Endothelial cell of umbilical vein (primary cell): ENCODE results near the gene PERM1. TPM values are rescaled to one million over a fixed set of nuclear protein-coding genes. Genes with fewer than 3 reads are reported as not detected.

Experiments used
- BruUV-seq: library from RNA; stranded (reverse); fragments of 400-500 nt; replicated peaks from 2 replicates; lab custom pipeline; 2021; lab: Mats Ljungman, UMichigan
- CTCF ChIA-PET: fragments of 300-600, 350-600 bp; sonication (Branson Sonifier 250); formaldehyde crosslinking; loops from one replicate; lab custom pipeline; 2021; ENCODE audit warnings: antibody characterized with exemption, inconsistent platforms; lab: Charles Lee
- POLR2A ChIA-PET: fragments of 300-600, 350-600 bp; sonication (Branson Sonifier 250); formaldehyde crosslinking; loops from one replicate; lab custom pipeline; 2021; ENCODE audit warnings: antibody characterized with exemption, inconsistent platforms; lab: Charles Lee
- DNase-seq: peaks from one replicate; pipeline ENCODE4 v3.0.0-alpha.2; 2011; ENCODE audit warnings: low read depth, low spot score
- FAIRE-seq: peaks from 2 replicates; lab custom pipeline; 2011; peaks lifted over from hg19 to GRCh38; lab: Jason Lieb, UNC
- H2AFZ ChIP-seq: 2 replicates; pipeline ENCODE4 v1.6.0; 2012; ENCODE audit warnings: low read depth, low read length, control low read depth, inconsistent platforms
- H3K27ac ChIP-seq: 2 replicates; pipeline ENCODE4 v1.5.1; 2011; ENCODE audit warnings: low read depth, mild to moderate bottlenecking, control low read depth, low read length, moderate library complexity; ENCODE audit not compliant: insufficient read depth
- H3K27me3 ChIP-seq, 2 experiments: 2 replicates each; pipeline versions ENCODE4 v1.6.0 to v1.6.1; 2011; ENCODE audit warnings: low read length in 2 of 2, mixed read lengths in 1 of 2; ENCODE audit not compliant: control insufficient read depth in 2 of 2, insufficient read depth in 2 of 2
- H3K36me3 ChIP-seq, 2 experiments: 2 replicates in 1 of 2; 3 replicates in 1 of 2; pipeline ENCODE4 v1.5.1; 2011; ENCODE audit warnings: low read length in 2 of 2, mild to moderate bottlenecking in 1 of 2, moderate library complexity in 1 of 2; ENCODE audit not compliant: control insufficient read depth in 2 of 2, insufficient read depth in 2 of 2; ENCODE audit errors: extremely low read depth in 1 of 2
- H3K4me1 ChIP-seq: 3 replicates; pipeline ENCODE4 v1.5.1; 2011; ENCODE audit warnings: mild to moderate bottlenecking, low read length; ENCODE audit not compliant: control insufficient read depth, insufficient read depth; ENCODE audit errors: extremely low read depth
- H3K4me2 ChIP-seq: 2 replicates; pipeline ENCODE4 v1.6.1; 2011; ENCODE audit warnings: low read length, control low read depth, mixed read lengths; ENCODE audit not compliant: insufficient read depth
- H3K4me3 ChIP-seq, 3 experiments: fragments of 200-600 bp in 1 of 3; sonication (generic), shearing (Covaris generic) in 1 of 3; replicated peaks in 1 of 3; 2 replicates each; pipeline ENCODE4 v1.5.1; 2011 to 2016; ENCODE audit warnings: control low read depth in 3 of 3, low read length in 3 of 3, mild to moderate bottlenecking in 2 of 3, inconsistent platforms in 1 of 3, low read depth in 1 of 3, moderate library complexity in 1 of 3; ENCODE audit not compliant: insufficient read depth in 1 of 3
- H3K79me2 ChIP-seq: 2 replicates; pipeline ENCODE4 v1.6.0; 2012; ENCODE audit warnings: low read length, inconsistent platforms; ENCODE audit not compliant: control insufficient read depth, insufficient read depth
- H3K9ac ChIP-seq: replicated peaks from 2 replicates; pipeline ENCODE3; 2011; ENCODE audit warnings: low read length, control low read depth; ENCODE audit not compliant: insufficient read depth; ENCODE audit errors: extremely low read depth
- H3K9me1 ChIP-seq: replicated peaks from 3 replicates; pipeline ENCODE4 v1.6.0; 2011; ENCODE audit warnings: mild to moderate bottlenecking, low read length; ENCODE audit not compliant: control insufficient read depth, insufficient read depth; ENCODE audit errors: extremely low read depth
- H3K9me3 ChIP-seq: replicated peaks from 2 replicates; pipeline ENCODE4 v1.5.1; 2012; ENCODE audit warnings: low read length, inconsistent platforms; ENCODE audit not compliant: control insufficient read depth, insufficient read depth
- H4K20me1 ChIP-seq: replicated peaks from 2 replicates; pipeline ENCODE3; 2011; ENCODE audit warnings: mild to moderate bottlenecking, low read length; ENCODE audit not compliant: control insufficient read depth, insufficient read depth; ENCODE audit errors: extremely low read depth
- CTCF ChIP-seq, 2 donors: IDR thresholded peaks; 1 replicate in 1 of 2; 2 replicates in 1 of 2; pipeline ENCODE4 v1.5.1; 2011; ENCODE audit warnings: low read length in 2 of 2, mild to moderate bottlenecking in 2 of 2, moderate library complexity in 2 of 2, control low read depth in 1 of 2, inconsistent platforms in 1 of 2, low read depth in 1 of 2; ENCODE audit not compliant: insufficient read depth in 1 of 2; ENCODE audit errors: extremely low read depth in 1 of 2
- EZH2 ChIP-seq: IDR thresholded peaks from 2 replicates; pipeline ENCODE4 v1.6.1; 2012; ENCODE audit warnings: borderline replicate concordance, low read depth, mild to moderate bottlenecking, moderate library complexity, low read length, inconsistent platforms; ENCODE audit not compliant: severe bottlenecking
- FOS ChIP-seq: IDR thresholded peaks from 2 replicates; pipeline ENCODE4 v1.6.1; 2011; ENCODE audit warnings: mild to moderate bottlenecking, low read length, moderate library complexity, borderline replicate concordance; ENCODE audit not compliant: insufficient read depth
- GATA2 ChIP-seq: IDR thresholded peaks from 2 replicates; pipeline ENCODE4 v1.7.0; 2011; ENCODE audit warnings: low read depth, mild to moderate bottlenecking, moderate library complexity, mixed read lengths, low read length; ENCODE audit not compliant: insufficient read length, insufficient read depth
- JUN ChIP-seq: IDR thresholded peaks from 2 replicates; pipeline ENCODE4 v1.6.1; 2011; ENCODE audit warnings: borderline replicate concordance, low read depth; ENCODE audit not compliant: insufficient read length, insufficient read depth
- MAX ChIP-seq: IDR thresholded peaks from 2 replicates; pipeline ENCODE4 v1.6.1; 2011; ENCODE audit not compliant: insufficient read depth, insufficient read length
- MYC ChIP-seq: IDR thresholded peaks from one replicate; pipeline ENCODE4 v1.6.1; 2011; ENCODE audit warnings: mild to moderate bottlenecking, low read depth, low read length
- POLR2A ChIP-seq: IDR thresholded peaks from 2 replicates; pipeline ENCODE4 v1.6.1; 2012; ENCODE audit warnings: low read depth, mild to moderate bottlenecking, control low read depth, low read length
- POLR2AphosphoS5 ChIP-seq: IDR thresholded peaks from 2 replicates; pipeline ENCODE4 v1.6.1; 2012; ENCODE audit warnings: low read depth, mild to moderate bottlenecking, control low read depth, low read length, moderate library complexity; ENCODE audit not compliant: insufficient read depth
- dilution Hi-C: fragments of 300-500 bp; cut with MboI; formaldehyde crosslinking; loops from one replicate; pipeline ENCODE4 v1.15.0; 2019; ENCODE audit warnings: low sequenced_read_pairs; ENCODE audit not compliant: extremely low pct_ligation_motif_present
- intact Hi-C: fragments of 100-400 bp; cut with micrococcal nuclease; formaldehyde crosslinking; loops from one replicate; pipeline ENCODE4 v1.10.0; 2022
- polyA plus RNA-seq, 4 experiments: library from polyadenylated mRNA; depleted of rRNA in 3 of 4; stranded (reverse) in 3 of 4; unstranded in 1 of 4; fragments of >200 nt; gene quantifications; 2 replicates each; pipeline versions ENCODE4 v1.2.1 to v1.2.3, GENCODE V29; 2011 to 2012; ENCODE audit warnings: missing spikeins in 1 of 4
- total RNA-seq: library from RNA; stranded (reverse); gene quantifications from 2 replicates; pipeline ENCODE4 v1.2.3, GENCODE V29; 2021

Gene PERM1
- total and polyA plus RNA-seq, 2 donors (not counting 3 experiments of a cell fraction or from before 2014, with no cell fraction given): not detected

GRCh38 chr1:952201-952600 lies 29.7 kb downstream of the PERM1 start:
- no peak for DNase-seq
- Histone ChIP-seq H3K4me1 (no peaks in the 10 kb centered on the region), H3K4me2 (no peak overlapping the region), H3K79me2 (peaks cover under 1% of the 10 kb centered on the region), H3K9ac (no peak overlapping the region), H4K20me1 (no peaks in the 10 kb centered on the region), H3K27me3 (no peaks in the 10 kb centered on the region), H2AFZ (no peak overlapping the region), H3K36me3 (peaks cover 0 to 72% of the 10 kb centered on the region in 2 experiments), H3K9me1 (no peaks in the 10 kb centered on the region), H3K4me3 (no peak overlapping the region), H3K9me3 (no peaks in the 10 kb centered on the region), H3K27ac (no peak overlapping the region)
- BruUV-seq: no TSS peak
- TF ChIP-seq FOS: no peak
- TF ChIP-seq JUN: no peak
- no peak for TF ChIP-seq CTCF (IDR thresholded peaks at IDR 0.05; ENCODE audit: extremely low read depth in 1 of 2, insufficient read depth in 1 of 2, low read depth in 1 of 2, low read length in 2 of 2)
- TF ChIP-seq GATA2: no peak
- no peak for TF ChIP-seq POLR2AphosphoS5
- TF ChIP-seq POLR2A: no peak
- TF ChIP-seq MAX: no peak
- TF ChIP-seq MYC: no peak
- TF ChIP-seq EZH2: no peak
- ChIA-PET CTCF (interaction anchor here (0.7 to 1.1 kb wide), 3 partner anchors 9 to 48 kb away, joined by 3 to 6 read pairs (median 4); no protein-coding TSS in a partner anchor), POLR2A (no interaction called here)
- intact Hi-C loops (no loop called here), dilution Hi-C loops (no loop called here)
- no peak for FAIRE-seq
